GM12873 (cell line): ENCODE data around the gene XYLT1.
A peak's percentile ranks its signal among the peaks of the same experiment; 100 is the strongest.

ENCODE experiments used
- CTCF ChIP-seq: IDR thresholded peaks from 2 replicates; pipeline ENCODE4 v1.5.1; 2012; ENCODE audit warnings: low read depth, mild to moderate bottlenecking, moderate library complexity, low read length, control low read depth; ENCODE audit not compliant: insufficient read depth; ENCODE audit errors: missing control alignments

XYLT1 gene

GRCh38 chr16:17213974-17214373, 256.8 kb downstream of the XYLT1 start:
- no peak for TF ChIP-seq CTCF

- no peak for TF ChIP-seq CTCF
These were observed 257.7 kb downstream of the XYLT1 start for GRCh38 chr16:17213025-17213424.

GRCh38 chr16:17212606-17213005, 258.2 kb downstream of the XYLT1 start:
- TF ChIP-seq CTCF: no peak

- peak; percentile 74 for TF ChIP-seq CTCF
These were observed 259.0 kb downstream of the XYLT1 start for GRCh38 chr16:17211797-17212196.

- TF ChIP-seq CTCF: peak; percentile 8
These were observed 264.0 kb downstream of the XYLT1 start for GRCh38 chr16:17206712-17207111.

- no peak for TF ChIP-seq CTCF
These were observed 265.2 kb downstream of the XYLT1 start for GRCh38 chr16:17205279-17206211.

GRCh38 chr16:17204644-17205043, 266.1 kb downstream of the XYLT1 start:
- no peak for TF ChIP-seq CTCF
